GM13977 (cell line): ENCODE measurements around the gene EXOC4.

Source experiments
- DNase-seq: peaks from one replicate; pipeline ENCODE4 v3.0.0; 2012; ENCODE audit warnings: low spot score
- in situ Hi-C: fragments of 300-500 bp; cut with MboI; formaldehyde crosslinking; loops from one replicate; pipeline ENCODE4 v1.12.0; 2022; ENCODE audit warnings: low sequenced_read_pairs, low pct_unique_long_range_greater_than_20kb, mixed read lengths, inconsistent platforms; ENCODE audit not compliant: unreplicated experiment
- TF ChIP-seq, protein P1 (sequence below): IDR thresholded peaks from 2 replicates; pipeline ENCODE4 v1.5.1; 2012; ENCODE audit warnings: mild to moderate bottlenecking, control low read depth; ENCODE audit not compliant: insufficient read depth; ENCODE audit errors: extremely low read depth, missing control alignments

EXOC4 gene

DNA sequence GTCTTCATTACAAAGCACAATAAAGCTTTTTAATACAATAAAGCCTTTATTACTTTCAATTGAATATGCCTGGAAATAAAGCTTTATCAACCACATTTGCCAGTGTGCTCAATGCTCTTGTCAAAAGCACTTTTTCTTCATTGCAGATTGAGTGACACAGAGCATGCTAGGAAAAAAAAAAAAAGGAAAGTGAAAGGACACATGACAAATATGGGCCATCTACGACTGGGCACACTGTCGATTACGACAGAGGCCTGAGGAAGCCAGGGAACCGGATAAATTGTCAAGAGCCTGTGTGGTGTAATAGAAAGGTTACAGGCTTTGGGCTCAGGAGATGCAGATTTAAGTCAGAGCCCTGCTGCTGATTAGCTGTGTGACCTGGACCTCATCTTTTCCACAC lies 789.4 kb downstream of the EXOC4 start:
- TF ChIP-seq, protein P1, sequence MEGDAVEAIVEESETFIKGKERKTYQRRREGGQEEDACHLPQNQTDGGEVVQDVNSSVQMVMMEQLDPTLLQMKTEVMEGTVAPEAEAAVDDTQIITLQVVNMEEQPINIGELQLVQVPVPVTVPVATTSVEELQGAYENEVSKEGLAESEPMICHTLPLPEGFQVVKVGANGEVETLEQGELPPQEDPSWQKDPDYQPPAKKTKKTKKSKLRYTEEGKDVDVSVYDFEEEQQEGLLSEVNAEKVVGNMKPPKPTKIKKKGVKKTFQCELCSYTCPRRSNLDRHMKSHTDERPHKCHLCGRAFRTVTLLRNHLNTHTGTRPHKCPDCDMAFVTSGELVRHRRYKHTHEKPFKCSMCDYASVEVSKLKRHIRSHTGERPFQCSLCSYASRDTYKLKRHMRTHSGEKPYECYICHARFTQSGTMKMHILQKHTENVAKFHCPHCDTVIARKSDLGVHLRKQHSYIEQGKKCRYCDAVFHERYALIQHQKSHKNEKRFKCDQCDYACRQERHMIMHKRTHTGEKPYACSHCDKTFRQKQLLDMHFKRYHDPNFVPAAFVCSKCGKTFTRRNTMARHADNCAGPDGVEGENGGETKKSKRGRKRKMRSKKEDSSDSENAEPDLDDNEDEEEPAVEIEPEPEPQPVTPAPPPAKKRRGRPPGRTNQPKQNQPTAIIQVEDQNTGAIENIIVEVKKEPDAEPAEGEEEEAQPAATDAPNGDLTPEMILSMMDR: no peak
- in situ Hi-C loops: no loop called here

DNA sequence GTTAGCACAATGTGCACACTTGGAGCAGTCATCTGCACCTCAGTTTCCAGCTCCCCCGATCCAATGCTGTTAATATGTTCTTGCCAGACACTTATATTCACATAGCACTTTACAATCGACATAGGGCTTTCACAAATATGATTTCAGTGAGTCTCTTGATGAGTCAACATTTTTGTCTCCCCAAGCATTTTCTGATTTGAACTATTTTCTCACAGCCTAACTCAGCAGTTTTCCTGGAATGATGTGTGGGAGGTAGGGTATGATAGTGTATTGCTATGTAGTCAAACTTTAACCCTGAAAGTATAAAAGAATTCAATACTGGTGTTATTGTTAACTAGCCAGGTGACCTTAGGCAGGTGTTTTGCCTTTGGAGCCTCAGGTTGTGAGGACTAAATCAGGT lies 791.8 kb downstream of the EXOC4 start:
- TF ChIP-seq, protein P1: no peak
- DNase-seq: no peak
- in situ Hi-C loops: no loop called here

More for the DNA sequence above, 789.4 kb downstream of the EXOC4 start:
- no peak for DNase-seq

DNA sequence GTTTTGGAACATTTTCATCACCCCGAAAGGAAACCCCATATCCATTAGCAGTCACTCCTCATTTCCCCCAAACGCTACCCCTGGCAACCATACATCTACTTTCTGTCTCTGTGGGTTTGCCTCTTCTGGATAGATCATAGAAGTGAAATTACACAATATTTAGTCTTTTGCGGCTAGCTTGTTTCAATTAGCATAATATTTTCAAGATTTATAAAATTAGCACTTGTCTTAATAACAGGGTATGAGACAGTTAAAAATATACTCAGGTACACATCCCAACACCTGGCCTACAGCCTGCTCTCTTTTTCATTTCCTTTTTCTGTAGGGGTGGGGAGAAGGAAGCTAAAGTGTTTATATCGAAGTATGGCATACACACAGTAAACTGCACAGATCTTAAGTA lies 792.8 kb downstream of the EXOC4 start:
- in situ Hi-C loops: no loop called here
- TF ChIP-seq, protein P1: no peak
- no peak for DNase-seq

DNA sequence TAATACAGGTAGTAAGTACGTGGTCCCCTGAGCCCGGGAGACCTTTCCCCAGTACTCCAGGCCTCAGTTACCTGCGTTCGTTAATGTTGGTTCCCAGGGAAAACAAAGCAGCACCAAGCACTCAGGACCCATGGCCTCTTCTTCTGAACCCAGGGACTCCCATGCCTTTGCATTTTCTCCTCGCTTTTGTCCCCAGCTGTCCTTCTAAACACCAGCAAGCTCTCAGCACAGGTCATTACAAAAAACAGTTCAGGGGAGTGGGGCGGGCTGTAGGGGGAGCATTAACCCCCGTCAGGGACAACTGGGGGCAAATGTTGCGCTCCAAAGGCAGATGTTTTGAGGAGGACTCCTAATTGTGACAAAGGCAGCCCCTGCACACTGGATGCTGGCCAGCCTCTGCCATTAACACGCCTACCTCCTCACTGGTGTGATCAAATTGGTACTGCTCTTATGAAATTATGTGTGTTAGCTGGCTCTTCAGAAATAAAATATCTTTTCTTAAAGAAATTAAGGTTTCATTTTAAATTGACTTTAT lies 793.8 kb downstream of the EXOC4 start:
- in situ Hi-C loops: no loop called here
- no peak for DNase-seq
- TF ChIP-seq, protein P1: no peak

DNA sequence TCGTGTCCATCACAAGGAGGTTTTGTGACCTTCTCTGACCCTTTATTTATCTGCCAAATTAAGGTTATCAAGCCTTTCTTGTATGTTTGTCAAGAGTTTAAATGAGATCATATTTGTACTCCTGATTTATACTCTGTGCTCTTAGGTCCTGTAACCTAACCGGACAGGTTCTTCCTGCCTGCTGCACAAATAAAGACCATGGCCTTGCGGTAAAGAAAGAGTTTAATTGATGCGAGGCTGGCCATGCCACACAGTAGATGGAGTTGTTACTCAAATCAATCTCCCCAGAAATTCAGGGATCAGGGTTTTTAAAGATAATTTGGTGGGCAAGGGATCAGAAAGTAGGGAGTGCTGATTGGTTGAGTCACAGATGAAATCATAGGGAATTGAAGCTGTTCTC lies 794.8 kb downstream of the EXOC4 start:
- in situ Hi-C loops: no loop called here
- no peak for DNase-seq
- TF ChIP-seq, protein P1: no peak

DNA sequence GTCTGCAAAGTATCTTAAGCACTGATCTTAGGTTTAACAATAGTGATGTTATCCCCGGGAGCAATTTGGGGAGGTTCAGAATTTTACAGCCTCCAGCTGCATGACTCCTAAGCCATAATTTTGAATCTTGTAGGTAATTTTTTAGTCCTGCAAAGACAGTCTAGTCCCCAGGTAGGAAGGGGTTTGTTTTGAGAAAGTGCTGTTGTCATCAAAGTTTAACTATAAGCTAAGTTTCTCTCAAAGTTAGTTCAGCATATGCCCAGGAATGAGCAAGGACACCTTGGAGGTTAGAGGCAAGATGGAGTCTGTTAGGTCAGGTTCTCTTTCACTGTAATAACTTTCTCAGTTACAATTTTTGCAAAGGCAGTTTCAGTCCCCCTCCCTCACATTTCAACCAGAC lies 795.3 kb downstream of the EXOC4 start:
- no peak for DNase-seq
- TF ChIP-seq, protein P1: no peak
- in situ Hi-C loops: no loop called here

DNA sequence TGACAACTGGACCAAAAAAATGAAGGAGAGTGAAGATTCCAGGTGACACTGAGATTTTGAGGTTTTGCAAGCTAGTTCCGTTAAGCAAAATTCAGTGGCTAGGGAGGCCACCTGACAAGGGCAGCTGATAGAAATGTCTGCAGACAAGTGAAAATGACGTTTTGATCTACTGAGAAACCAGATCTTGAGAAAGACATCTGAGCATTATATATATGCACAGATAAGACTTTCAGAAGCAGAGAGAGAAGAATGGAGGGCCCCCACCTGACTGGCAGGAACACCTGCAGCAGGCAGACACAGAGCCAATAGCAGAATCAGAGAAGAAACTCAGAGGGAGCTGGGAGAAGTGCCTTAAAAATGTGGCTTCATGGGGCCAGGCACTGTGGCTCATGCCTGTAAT lies 798.1 kb downstream of the EXOC4 start:
- no peak for DNase-seq
- in situ Hi-C loops: no loop called here

More for the DNA sequence above, 798.1 kb downstream of the EXOC4 start:
- TF ChIP-seq, protein P1: no peak
